B cell (primary cell): ENCODE results near the gene BMAL2. TPM values are rescaled to one million over a fixed set of nuclear protein-coding genes. Genes with fewer than 3 reads are reported as not detected.
A peak's percentile ranks its signal among the peaks of the same experiment; 100 is the strongest.

Source experiments
- ATAC-seq: fragments of 200-7000 bp; cut with Tn5 transposase; one replicate; pipeline ENCODE4 v1.10.0; 2021; ENCODE audit warnings: low read depth, mild to moderate bottlenecking, moderate number of reproducible peaks, moderate library complexity
- CTCF ChIA-PET: fragments of 350-600 bp; sonication (Branson Sonifier 250); formaldehyde crosslinking; loops from one replicate; lab custom pipeline; 2021; ENCODE audit warnings: antibody characterized with exemption, inconsistent platforms; lab: Charles Lee
- POLR2A ChIA-PET: fragments of 350-600 bp; sonication (Branson Sonifier 250); formaldehyde crosslinking; loops from one replicate; lab custom pipeline; 2021; ENCODE audit warnings: antibody characterized with exemption; lab: Charles Lee
- DNase-seq: peaks from one replicate; pipeline ENCODE4 v3.0.0; 2013
- H2AFZ ChIP-seq: 2 replicates; pipeline ENCODE4 v1.6.1; 2012; ENCODE audit warnings: mild to moderate bottlenecking, low read depth, low read length; ENCODE audit not compliant: insufficient read depth, poor library complexity, severe bottlenecking
- H3K27ac ChIP-seq, 2 donors: 1 replicate in 1 of 2; 2 replicates in 1 of 2; pipeline ENCODE4 v1.5.1; 2012 to 2013; ENCODE audit warnings: low read length in 2 of 2, mild to moderate bottlenecking in 2 of 2, moderate library complexity in 1 of 2
- H3K27me3 ChIP-seq, 4 experiments: fragments of 200-600 bp in 1 of 4; sonication (generic) in 1 of 4; replicated peaks in 1 of 4; 1 replicate in 2 of 4; 2 replicates in 2 of 4; pipeline versions ENCODE4 v1.6.1 to v1.7.0; 2013 to 2016; ENCODE audit warnings: low read length in 3 of 4, mild to moderate bottlenecking in 2 of 4, mixed read lengths in 1 of 4, moderate library complexity in 1 of 4; ENCODE audit not compliant: insufficient read depth in 4 of 4, control insufficient read depth in 3 of 4; ENCODE audit errors: control extremely low read depth in 1 of 4
- H3K36me3 ChIP-seq, 2 experiments: replicated peaks in 1 of 2; 1 replicate in 1 of 2; 2 replicates in 1 of 2; pipeline versions ENCODE4 v1.6.1 to v1.7.1; 2013; ENCODE audit warnings: low read length in 1 of 2; ENCODE audit not compliant: insufficient read depth in 2 of 2, control insufficient read depth in 1 of 2; ENCODE audit errors: control extremely low read depth in 1 of 2, extremely low read depth in 1 of 2
- H3K4me1 ChIP-seq, 2 donors: fragments of 200-600 bp in 1 of 2; sonication (generic) in 1 of 2; 1 replicate in 1 of 2; 2 replicates in 1 of 2; pipeline versions ENCODE4 v1.5.1 to v1.6.1; 2013 to 2017; ENCODE audit warnings: low read length in 2 of 2; ENCODE audit not compliant: control insufficient read depth in 2 of 2, insufficient read depth in 2 of 2
- H3K4me2 ChIP-seq: replicated peaks from 2 replicates; pipeline ENCODE3; 2012; ENCODE audit warnings: mild to moderate bottlenecking, low read depth, low read length; ENCODE audit not compliant: poor library complexity, severe bottlenecking
- H3K4me3 ChIP-seq, 5 experiments: fragments of 200-600 bp in 1 of 5; sonication (generic) in 1 of 5; 1 replicate in 3 of 5; 2 replicates in 2 of 5; pipeline versions ENCODE4 v1.5.1 to v1.7.0; 2011 to 2016; ENCODE audit warnings: low read length in 4 of 5, mild to moderate bottlenecking in 4 of 5, low read depth in 2 of 5, control low read depth in 1 of 5, moderate library complexity in 1 of 5; ENCODE audit not compliant: insufficient read depth in 1 of 5; ENCODE audit errors: control extremely low read depth in 1 of 5, extremely low read depth in 1 of 5
- H3K79me2 ChIP-seq: fragments of 200-600 bp; sonication (generic); one replicate; pipeline ENCODE4 v1.6.0; 2016; ENCODE audit warnings: low read length; ENCODE audit not compliant: control insufficient read depth, insufficient read depth
- H3K9ac ChIP-seq: fragments of 200-600 bp; sonication (generic); 2 replicates; pipeline ENCODE4 v1.6.1; 2017; ENCODE audit warnings: mild to moderate bottlenecking, low read length, moderate library complexity
- H3K9me3 ChIP-seq, 3 donors: one replicate each; pipeline versions ENCODE4 v1.6.1 to v1.7.1; 2013; ENCODE audit warnings: low read length in 2 of 3; ENCODE audit not compliant: control insufficient read depth in 2 of 3, insufficient read depth in 1 of 3; ENCODE audit errors: control extremely low read depth in 1 of 3
- H4K20me1 ChIP-seq: 2 replicates; pipeline ENCODE4 v1.6.0; 2012; ENCODE audit warnings: mild to moderate bottlenecking, low read length; ENCODE audit not compliant: insufficient read depth, control insufficient read depth, poor library complexity, severe bottlenecking
- H3K27ac Mint-ChIP-seq: one replicate; pipeline ENCODE4 v1.8.0; 2021; ENCODE audit warnings: mixed read lengths
- H3K27me3 Mint-ChIP-seq: one replicate; pipeline ENCODE4 v1.8.0; 2021; ENCODE audit warnings: mixed read lengths
- H3K4me1 Mint-ChIP-seq: one replicate; pipeline ENCODE4 v1.8.0; 2021; ENCODE audit warnings: mixed read lengths
- H3K4me3 Mint-ChIP-seq: one replicate; pipeline ENCODE4 v1.8.0; 2021; ENCODE audit warnings: mixed read lengths
- H3K9me3 Mint-ChIP-seq: one replicate; pipeline ENCODE4 v1.8.0; 2022; ENCODE audit warnings: mixed read lengths; ENCODE audit not compliant: insufficient read depth
- CTCF ChIP-seq: fragments of 200-600 bp; IDR thresholded peaks from one replicate; pipeline ENCODE4 v1.8.0; 2022; ENCODE audit warnings: antibody characterized with exemption, mild to moderate bottlenecking
- EZH2 ChIP-seq: IDR thresholded peaks from 2 replicates; pipeline ENCODE4 v1.6.1; 2012; ENCODE audit warnings: borderline replicate concordance, low read depth, mild to moderate bottlenecking, moderate library complexity, low read length; ENCODE audit not compliant: insufficient read depth, poor library complexity, severe bottlenecking
- WGBS: methylation state at CpG from one replicate; pipeline ENCODE4 v1.1.5; 2013; ENCODE audit warnings: missing lambda C conversion rate; ENCODE audit not compliant: insufficient coverage; 5-methylcytosine and 5-hydroxymethylcytosine counted together
- intact Hi-C: fragments of 100-400 bp; cut with micrococcal nuclease; formaldehyde crosslinking; loops from one replicate; pipeline ENCODE4 v1.10.0; 2022
- polyA plus RNA-seq: library from polyadenylated mRNA; depleted of rRNA; stranded (reverse); fragments of >200 nt; gene quantifications from 2 replicates; pipeline ENCODE4 v1.2.3, GENCODE V29; 2012
- total RNA-seq, 2 donors: library from RNA; stranded (reverse); fragments of 120-200 nt in 1 of 2; gene quantifications; 1 replicate in 1 of 2; 2 replicates in 1 of 2; pipeline versions ENCODE4 v1.2.3 to v1.2.4, GENCODE V29; 2013 to 2022

BMAL2 gene
- total and polyA plus RNA-seq, 2 donors (not counting 1 experiment from before 2014, with no cell fraction given): 0.30 to 2.8 TPM

GRCh38 chr12:27304856-27305255 lies 27.8 kb upstream of the BMAL2 start:
- no peak for DNase-seq
- Mint-ChIP-seq H3K27me3 (no peaks in the 10 kb centered on the region), H3K4me1 (no peaks in the 10 kb centered on the region), H3K4me3 (no peak overlapping the region), H3K27ac (no peak overlapping the region), H3K9me3 (no peaks in the 10 kb centered on the region)
- 83% methylated on average over 1 of the region's 1 CpG for WGBS
- Histone ChIP-seq H3K9me3 (no peaks in the 10 kb centered on the region), H3K9ac (no peak overlapping the region), H4K20me1 (no peaks in the 10 kb centered on the region), H3K4me3 (no peak overlapping the region), H2AFZ (no peak overlapping the region), H3K27me3 (no peaks in the 10 kb centered on the region), H3K79me2 (no peaks in the 10 kb centered on the region), H3K4me1 (no peaks in the 10 kb centered on the region), H3K4me2 (no peak overlapping the region), H3K27ac (no peak overlapping the region), H3K36me3 (peaks cover 2 to 9% of the 10 kb centered on the region in 2 experiments)
- intact Hi-C loops: no loop called here
- ChIA-PET POLR2A (no interaction called here), CTCF (interaction anchor here (0.7 to 7.2 kb wide), 22 partner anchors 8 to 472 kb away, joined by 3 to 103 read pairs (median 8); partner anchors contain the start of genes ITPR2, MED21, STK38L and TM7SF3)
- no peak for TF ChIP-seq CTCF
- no peak for TF ChIP-seq EZH2
- ATAC-seq: no peak

DNA sequence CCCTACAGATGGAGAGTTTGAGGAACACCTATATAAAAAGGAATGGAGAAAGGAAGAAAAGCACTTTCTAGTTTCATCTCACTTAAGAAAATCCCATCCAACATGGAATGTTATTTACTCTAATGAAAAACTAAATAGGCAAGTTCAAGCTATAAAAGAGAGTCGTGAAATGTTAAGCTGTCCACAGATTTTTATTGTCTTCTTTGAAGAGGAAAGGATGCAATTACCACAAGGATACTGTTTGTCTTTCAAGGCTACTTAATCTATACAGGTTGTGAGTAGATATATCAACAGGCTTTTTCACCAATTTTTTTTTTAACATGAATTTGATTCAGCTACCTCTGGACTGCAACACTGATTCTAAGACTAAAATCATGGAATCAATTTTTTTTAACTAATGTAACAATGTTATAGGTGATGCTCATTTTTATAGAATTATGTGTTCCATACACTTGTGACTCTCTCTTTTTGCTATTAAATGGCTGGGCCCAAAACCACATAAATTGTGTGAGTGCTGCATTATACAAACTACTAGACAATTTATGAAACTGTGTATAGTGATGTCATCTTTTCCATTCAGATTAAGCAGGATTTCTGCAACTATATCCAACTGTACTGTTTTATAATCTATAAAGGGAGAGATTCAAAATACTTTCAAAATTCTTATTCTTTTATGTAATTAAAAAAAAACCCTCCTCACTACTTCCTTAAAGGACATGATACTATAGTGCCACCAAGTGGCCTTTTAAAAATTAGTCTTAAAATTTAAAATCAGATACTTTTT lies 26.8 kb upstream of the BMAL2 start:
- Histone ChIP-seq H3K9ac (no peak overlapping the region), H3K36me3 (peaks cover 5 to 14% of the 10 kb centered on the region in 2 experiments), H2AFZ (no peak overlapping the region), H3K9me3 (no peaks in the 10 kb centered on the region), H3K27ac (no peak overlapping the region), H3K27me3 (no peaks in the 10 kb centered on the region), H3K4me2 (no peak overlapping the region), H3K79me2 (no peaks in the 10 kb centered on the region), H3K4me1 (no peaks in the 10 kb centered on the region), H3K4me3 (no peak overlapping the region), H4K20me1 (no peaks in the 10 kb centered on the region)
- Mint-ChIP-seq H3K4me1 (no peaks in the 10 kb centered on the region), H3K4me3 (no peak overlapping the region), H3K27ac (no peak overlapping the region), H3K27me3 (no peaks in the 10 kb centered on the region), H3K9me3 (no peaks in the 10 kb centered on the region)
- CTCF ChIA-PET: interaction anchor here (0.7 to 7.2 kb wide), 51 partner anchors 8 to 587 kb away, joined by 3 to 103 read pairs (median 4); partner anchors contain the start of genes BMAL2, ITPR2, MED21 and STK38L
- POLR2A ChIA-PET: interaction anchor here (0.7 kb wide), 1 partner anchor 572 kb away, joined by 3 read pairs; no protein-coding TSS in a partner anchor
- ATAC-seq: no peak
- TF ChIP-seq CTCF (peak; percentile 84), EZH2 (no peak)
- intact Hi-C loops: loop anchor here (1.0 to 2.0 kb wide), 4 partner anchors 163 to 452 kb away; no protein-coding TSS in a partner anchor
- DNase-seq: peak; percentile 57
- WGBS: no CpG with 5 or more reads among the region's 1 CpG
